GM21723 (cell line): ENCODE measurements around the gene C3orf38.
"Not testable (repeated sequence)": the region's sequence is repeated elsewhere in the genome, so short reads cannot be mapped to it uniquely, and the experiment has no call there.

Experiments
- ATAC-seq: cut with Tn5 transposase; IDR thresholded peaks from one replicate; pipeline ENCODE4 v1.9.1; 2021; ENCODE audit warnings: mild to moderate bottlenecking, moderate library complexity; ENCODE audit not compliant: unreplicated experiment

The C3orf38 gene

DNA sequence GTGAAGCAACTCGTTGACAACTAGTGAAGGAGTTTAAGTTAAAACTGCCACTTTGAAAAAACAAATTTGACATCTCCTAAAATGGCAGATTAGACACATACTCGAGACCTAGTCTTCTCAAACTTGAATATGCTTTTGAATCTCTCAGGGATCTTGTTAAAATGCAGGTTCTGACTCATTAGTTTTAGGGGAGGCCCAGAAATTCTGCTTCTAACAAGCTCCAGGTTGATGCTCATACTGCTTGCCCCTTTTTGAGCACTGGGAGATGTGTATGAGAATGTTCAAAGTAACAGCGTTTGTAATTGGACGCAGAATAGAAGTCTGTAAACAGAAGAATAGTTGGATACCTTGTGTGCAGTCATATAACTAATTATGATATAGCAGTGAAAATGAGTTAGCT is 1.6 kb downstream of the C3orf38 start:
- ATAC-seq = no peak

GRCh38 chr3:88152841-88153240 is 3.1 kb downstream of the C3orf38 start:
- ATAC-seq = no peak

DNA sequence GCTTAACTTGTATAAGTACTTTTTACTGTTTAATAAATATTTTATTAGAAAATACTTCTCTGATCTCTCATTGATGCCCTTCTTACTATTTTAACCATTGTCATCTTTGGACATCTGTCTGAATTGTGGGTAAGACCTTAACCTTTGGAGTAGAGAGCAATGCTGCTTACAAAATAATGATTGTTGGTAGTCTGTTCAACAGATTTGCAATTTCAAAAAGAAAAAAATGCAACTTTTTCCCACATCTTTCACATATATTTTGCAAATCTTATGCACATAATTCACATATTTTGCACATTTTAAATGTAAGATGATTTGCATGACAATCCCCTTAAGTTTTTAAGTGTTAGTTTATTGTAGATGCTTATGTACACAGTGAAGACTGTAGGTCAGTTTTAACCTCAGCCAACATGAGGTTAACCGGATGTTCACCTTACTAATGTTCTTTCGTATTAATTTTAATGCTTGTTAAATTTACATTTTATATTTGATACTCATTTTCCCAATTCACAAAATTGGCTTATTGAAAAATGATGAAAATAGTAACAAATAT is 16.7 kb downstream of the C3orf38 start:
- no peak for ATAC-seq

- no peak for ATAC-seq
These were observed 17.4 kb downstream of the C3orf38 start for GRCh38 chr3:88167173-88167572.

GRCh38 chr3:88167704-88168103 is 17.9 kb downstream of the C3orf38 start:
- no peak for ATAC-seq

DNA sequence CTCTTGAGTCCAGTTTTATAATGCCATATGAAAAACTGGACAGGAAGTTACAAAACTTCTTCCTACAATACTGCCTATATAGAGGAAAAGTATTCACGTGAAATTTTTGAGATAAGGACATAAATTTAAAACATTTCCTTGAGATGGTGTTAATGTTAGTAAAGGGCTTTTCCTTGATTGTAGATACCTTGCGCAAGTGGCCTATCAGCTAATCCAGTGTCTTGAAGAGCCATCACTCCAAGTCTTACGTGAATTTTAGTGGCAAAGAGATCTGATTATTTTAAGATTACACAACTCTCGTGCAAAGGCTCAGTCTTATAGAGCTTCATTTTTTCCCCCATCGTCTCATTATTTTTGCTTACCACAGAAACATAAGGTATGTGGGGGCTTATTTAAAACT is 18.4 kb downstream of the C3orf38 start:
- ATAC-seq = no peak

- ATAC-seq = peak; percentile 93
These were observed 30.7 kb downstream of the C3orf38 start for GRCh38 chr3:88180398-88180999.

DNA sequence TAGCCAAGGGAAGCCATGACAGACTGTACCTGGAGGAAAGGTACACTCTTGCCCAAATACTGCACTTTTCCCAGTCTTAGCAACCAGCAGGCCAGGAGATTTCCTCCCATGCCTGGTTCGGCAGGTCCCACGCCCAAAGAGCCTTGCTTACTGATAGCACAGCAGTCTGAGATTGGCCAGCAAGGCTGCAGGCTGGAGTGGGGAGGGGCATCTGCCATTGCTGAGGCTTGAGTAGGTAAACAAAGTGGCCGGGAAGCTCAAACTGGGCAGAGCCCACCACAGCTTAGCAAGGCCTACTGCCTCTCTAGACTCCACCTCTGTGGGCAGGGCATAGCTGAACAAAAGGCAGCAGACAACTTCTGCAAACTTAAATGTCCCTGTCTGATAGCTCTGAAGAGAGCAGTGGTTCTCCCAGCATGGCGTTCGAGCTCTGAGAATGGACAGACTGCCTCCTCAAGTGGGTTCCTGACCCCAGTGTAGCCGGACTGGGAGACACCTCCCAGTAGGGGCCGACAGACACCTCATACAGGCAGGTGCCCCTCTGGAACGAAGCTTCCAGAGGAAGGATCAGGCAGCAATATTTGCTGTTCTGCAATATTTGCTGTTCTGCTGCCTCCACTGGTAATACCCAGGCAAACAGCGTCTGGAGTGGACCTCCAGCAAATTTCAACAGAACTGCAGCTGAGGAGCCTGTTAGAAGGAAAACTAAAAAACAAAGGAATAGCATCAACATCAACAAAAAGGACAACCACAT is 32.6 kb downstream of the C3orf38 start:
- ATAC-seq = not testable (repeated sequence)

DNA sequence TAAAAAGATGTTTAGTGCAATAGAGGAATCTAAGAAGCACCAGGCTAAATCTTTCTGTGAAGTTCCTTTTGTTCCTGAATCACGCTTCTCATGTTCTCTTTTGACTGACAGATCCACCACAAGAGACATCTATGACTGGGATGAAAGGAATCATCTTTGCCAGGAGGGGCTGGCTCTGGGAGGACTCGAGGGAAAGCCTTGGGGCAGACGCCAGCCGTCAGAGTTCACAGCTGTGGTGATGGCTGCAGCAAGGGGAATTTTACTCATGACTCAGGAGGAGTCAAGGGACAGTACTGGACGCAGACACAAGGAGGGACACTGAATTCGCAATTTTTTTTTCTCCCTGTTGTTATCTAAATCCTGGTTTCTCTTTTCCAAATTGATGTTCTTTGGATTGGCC is 38.7 kb downstream of the C3orf38 start:
- no peak for ATAC-seq

- peak; percentile 90 for ATAC-seq
These were observed 39.6 kb downstream of the C3orf38 start for GRCh38 chr3:88189361-88189810.

DNA sequence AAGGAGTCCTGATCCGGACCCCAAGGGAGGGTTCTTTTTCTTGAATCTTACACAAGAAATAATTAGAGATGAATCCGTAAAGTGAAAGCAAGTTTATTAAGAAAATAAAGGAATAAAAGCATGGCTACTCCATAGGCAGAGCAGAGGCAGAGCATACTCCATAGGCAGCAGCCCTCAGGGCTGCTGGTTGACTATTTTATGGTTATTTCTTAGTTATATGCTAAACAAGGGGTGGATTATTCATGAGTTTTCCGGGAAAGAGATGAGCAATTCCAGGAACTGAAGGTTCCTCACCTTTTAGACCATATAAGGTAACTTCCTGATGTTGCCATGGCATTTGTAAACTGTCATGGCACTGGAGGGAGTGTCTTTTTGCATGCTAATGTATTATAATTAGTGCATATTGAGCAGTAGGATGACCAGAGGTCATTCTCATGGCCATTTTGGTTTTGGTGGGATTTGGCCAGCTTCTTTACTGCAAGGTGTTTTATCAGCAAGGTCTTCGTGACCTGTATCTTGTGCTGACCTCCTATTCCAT is 42.2 kb downstream of the C3orf38 start:
- ATAC-seq = no peak

DNA sequence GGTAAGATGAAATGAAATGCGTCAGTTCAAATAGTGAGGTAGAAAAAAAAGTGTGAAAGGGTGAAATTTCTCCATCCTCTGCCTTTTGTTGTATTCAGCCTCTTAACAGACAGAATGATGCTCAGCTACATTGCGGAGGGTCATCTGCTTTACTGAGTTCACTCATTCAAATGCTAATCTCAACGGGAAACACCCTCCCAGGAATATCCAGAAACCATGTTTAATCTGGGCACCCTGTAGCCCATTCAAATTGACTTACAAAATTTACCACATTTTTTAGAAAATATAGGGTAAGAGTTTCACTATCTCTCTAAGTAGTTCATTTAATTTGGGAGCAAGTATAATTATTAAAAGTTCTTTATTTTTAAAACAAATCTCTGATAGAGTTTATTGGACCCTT is 42.9 kb downstream of the C3orf38 start:
- no peak for ATAC-seq

GRCh38 chr3:88195951-88196434 is 46.2 kb downstream of the C3orf38 start:
- no peak for ATAC-seq

DNA sequence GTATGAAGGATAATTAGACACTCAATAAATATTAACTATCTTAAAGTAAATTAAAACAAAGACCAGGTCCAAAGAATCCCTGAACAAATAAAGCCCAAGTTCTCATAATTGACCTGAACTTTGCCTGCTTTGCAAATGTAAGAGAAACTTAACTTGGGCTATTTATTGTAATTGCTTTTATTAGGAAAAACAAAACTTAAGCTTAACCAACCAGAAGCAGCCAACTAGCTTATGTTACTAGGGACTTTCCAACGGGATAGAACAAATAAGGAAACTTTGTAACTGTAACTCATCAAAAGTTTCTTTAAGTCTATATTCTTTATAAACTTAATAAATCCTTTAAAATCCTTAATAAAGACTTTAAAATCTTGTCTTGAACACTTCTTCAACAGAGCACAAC is 48.4 kb downstream of the C3orf38 start:
- ATAC-seq = no peak

DNA sequence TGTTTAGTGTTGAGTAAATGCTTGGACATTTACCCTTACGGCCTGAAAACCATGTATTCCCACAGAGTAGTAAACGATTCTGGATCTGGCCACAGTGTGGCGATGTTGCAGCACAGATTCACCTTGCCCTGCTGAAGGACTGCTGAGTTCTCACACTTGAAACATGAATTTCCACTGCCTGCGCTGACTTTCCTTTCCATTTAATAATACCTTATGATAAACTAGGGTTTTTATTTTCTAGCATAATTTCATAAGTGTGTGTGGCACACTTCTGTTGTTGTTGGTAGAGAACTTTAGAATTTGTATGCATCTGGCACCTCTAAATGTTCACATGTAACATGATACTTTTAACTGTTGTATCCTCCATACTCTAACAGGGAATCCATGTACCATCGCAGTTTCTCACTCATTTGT is 53.9 kb downstream of the C3orf38 start:
- peak; percentile 95 for ATAC-seq
